SU-DHL-6 (cell line): ENCODE measurements around the gene ANAPC2.

ENCODE experiments used
- CTCF ChIP-seq: fragments of 200-600 bp; sonication (generic); IDR thresholded peaks from one replicate; pipeline ENCODE4 v1.5.1; 2017; ENCODE audit warnings: antibody characterized with exemption, mild to moderate bottlenecking, low read length, moderate library complexity; ENCODE audit not compliant: insufficient read depth, poor library complexity, severe bottlenecking
- EZH2phosphoT487 ChIP-seq: fragments of 200-600 bp; sonication (generic), shearing (Covaris generic); conservative IDR thresholded peaks from 2 replicates; pipeline ENCODE4 v1.6.1; 2018; ENCODE audit warnings: mild to moderate bottlenecking, antibody characterized with exemption, low read length, moderate library complexity, mixed read lengths

GRCh38 chr9:137231372-137232039, 43.1 kb upstream of the ANAPC2 start:
- TF ChIP-seq CTCF, result no peak
- no peak for TF ChIP-seq EZH2phosphoT487
